Astrocyte (in vitro differentiated cells and primary cell): ENCODE results near the gene LRP1B. TPM values are rescaled to one million over a fixed set of nuclear protein-coding genes. Genes with fewer than 3 reads are reported as not detected.

Experiments
- DNase-seq: peaks from one replicate; pipeline ENCODE4 v3.0.0-alpha.2; 2010; ENCODE audit warnings: low read depth
- FAIRE-seq: peaks from 2 replicates; lab custom pipeline; 2011; peaks lifted over from hg19 to GRCh38; lab: Jason Lieb, UNC
- H2AFZ ChIP-seq: 2 replicates; pipeline ENCODE4 v1.6.0; 2012; ENCODE audit warnings: low read depth, low read length, inconsistent platforms
- H3K27ac ChIP-seq: 2 replicates; pipeline ENCODE4 v1.5.1; 2011; ENCODE audit warnings: low read depth, low read length, inconsistent platforms
- H3K27me3 ChIP-seq: 2 replicates; pipeline ENCODE4 v1.6.0; 2011; ENCODE audit warnings: low read length, inconsistent platforms; ENCODE audit not compliant: insufficient read depth
- H3K36me3 ChIP-seq: 2 replicates; pipeline ENCODE4 v1.5.1; 2011; ENCODE audit warnings: low read length, inconsistent platforms; ENCODE audit not compliant: insufficient read depth
- H3K4me1 ChIP-seq: 2 replicates; pipeline ENCODE4 v1.5.1; 2011; ENCODE audit warnings: low read length, inconsistent platforms; ENCODE audit not compliant: insufficient read depth
- H3K4me2 ChIP-seq: 2 replicates; pipeline ENCODE4 v1.6.0; 2012; ENCODE audit warnings: low read length, inconsistent platforms
- H3K4me3 ChIP-seq: 2 replicates; pipeline ENCODE4 v1.5.1; 2011; ENCODE audit warnings: low read depth, mild to moderate bottlenecking, low read length, inconsistent platforms; ENCODE audit not compliant: insufficient read depth
- H3K79me2 ChIP-seq: 2 replicates; pipeline ENCODE4 v1.6.0; 2012; ENCODE audit warnings: mild to moderate bottlenecking, low read length, inconsistent platforms; ENCODE audit not compliant: insufficient read depth
- H3K9ac ChIP-seq: 2 replicates; pipeline ENCODE4 v1.6.0; 2012; ENCODE audit warnings: mild to moderate bottlenecking, low read length, inconsistent platforms
- H3K9me3 ChIP-seq: 2 replicates; pipeline ENCODE4 v1.5.1; 2012; ENCODE audit warnings: low read depth, mild to moderate bottlenecking, low read length, inconsistent platforms; ENCODE audit not compliant: insufficient read depth
- H4K20me1 ChIP-seq: 2 replicates; pipeline ENCODE4 v1.6.0; 2012; ENCODE audit warnings: low read length, inconsistent platforms; ENCODE audit not compliant: insufficient read depth
- H3K27ac Mint-ChIP-seq: one replicate; pipeline ENCODE4 v1.8.0; 2021; ENCODE audit warnings: mild to moderate bottlenecking, mixed read lengths; ENCODE audit not compliant: unreplicated experiment
- H3K27me3 Mint-ChIP-seq: one replicate; pipeline ENCODE4 v1.8.0; 2021; ENCODE audit warnings: low read depth, mixed read lengths; ENCODE audit not compliant: unreplicated experiment
- H3K36me3 Mint-ChIP-seq: one replicate; pipeline ENCODE4 v1.8.0; 2021; ENCODE audit warnings: low read depth, mixed read lengths; ENCODE audit not compliant: unreplicated experiment
- H3K4me1 Mint-ChIP-seq: one replicate; pipeline ENCODE4 v1.8.0; 2021; ENCODE audit warnings: low read depth, mixed read lengths; ENCODE audit not compliant: unreplicated experiment
- H3K4me3 Mint-ChIP-seq: one replicate; pipeline ENCODE4 v1.8.0; 2021; ENCODE audit warnings: mild to moderate bottlenecking, moderate library complexity, mixed read lengths; ENCODE audit not compliant: unreplicated experiment
- H3K9me3 Mint-ChIP-seq: one replicate; pipeline ENCODE4 v1.8.0; 2021; ENCODE audit warnings: mild to moderate bottlenecking, mixed read lengths; ENCODE audit not compliant: unreplicated experiment
- CTCF ChIP-seq: IDR thresholded peaks from 2 replicates; pipeline ENCODE4 v1.5.1; 2011; ENCODE audit warnings: low read depth, mild to moderate bottlenecking, inconsistent platforms, low read length, moderate library complexity; ENCODE audit not compliant: insufficient read depth
- EZH2 ChIP-seq: IDR thresholded peaks from 2 replicates; pipeline ENCODE4 v1.6.1; 2012; ENCODE audit warnings: mild to moderate bottlenecking, low read length, inconsistent platforms; ENCODE audit not compliant: insufficient read depth
- total RNA-seq: library from RNA; stranded (reverse); gene quantifications from 2 replicates; pipeline ENCODE4 v1.2.1, GENCODE V29; 2021

LRP1B gene
- total RNA-seq, 1 donor from 2014 or later, result 1.5 TPM

- no peak for DNase-seq
- Mint-ChIP-seq H3K4me1 (no peaks in the 10 kb centered on the region), H3K4me3 (no peak overlapping the region), H3K9me3 (no peaks in the 10 kb centered on the region), H3K36me3 (no peaks in the 10 kb centered on the region), H3K27me3 (no peaks in the 10 kb centered on the region), H3K27ac (no peak overlapping the region)
- Histone ChIP-seq H3K4me1 (no peaks in the 10 kb centered on the region), H3K9me3 (no peaks in the 10 kb centered on the region), H4K20me1 (no peaks in the 10 kb centered on the region), H3K27me3 (no peaks in the 10 kb centered on the region), H3K4me3 (no peak overlapping the region), H3K27ac (no peak overlapping the region), H2AFZ (no peak overlapping the region), H3K4me2 (no peak overlapping the region), H3K79me2 (no peaks in the 10 kb centered on the region), H3K9ac (no peak overlapping the region), H3K36me3 (no peaks in the 10 kb centered on the region)
- FAIRE-seq, result no peak
- no peak for TF ChIP-seq EZH2
- TF ChIP-seq CTCF, result no peak
Measured at GRCh38 chr2:141711627-141712026, 419.2 kb downstream of the LRP1B start.

- Histone ChIP-seq H3K4me1 (no peaks in the 10 kb centered on the region), H3K9ac (no peak overlapping the region), H3K4me3 (no peak overlapping the region), H3K27me3 (no peaks in the 10 kb centered on the region), H3K9me3 (no peaks in the 10 kb centered on the region), H3K4me2 (no peak overlapping the region), H3K79me2 (no peaks in the 10 kb centered on the region), H3K36me3 (no peaks in the 10 kb centered on the region), H4K20me1 (no peaks in the 10 kb centered on the region), H3K27ac (no peak overlapping the region), H2AFZ (no peak overlapping the region)
- Mint-ChIP-seq H3K9me3 (no peaks in the 10 kb centered on the region), H3K4me3 (no peak overlapping the region), H3K36me3 (no peaks in the 10 kb centered on the region), H3K27me3 (no peaks in the 10 kb centered on the region), H3K27ac (no peak overlapping the region), H3K4me1 (no peaks in the 10 kb centered on the region)
- DNase-seq (no peak), FAIRE-seq (no peak)
- TF ChIP-seq EZH2, result no peak
- TF ChIP-seq CTCF, result no peak
Measured at GRCh38 chr2:141710589-141711239, 420.1 kb downstream of the LRP1B start.

GRCh38 chr2:141709756-141710155 lies 421.1 kb downstream of the LRP1B start:
- no peak overlapping the region for H3K4me2 ChIP-seq
- FAIRE-seq (no peak), DNase-seq (no peak)
- Mint-ChIP-seq H3K36me3 (no peaks in the 10 kb centered on the region), H3K4me1 (no peaks in the 10 kb centered on the region), H3K27ac (no peak overlapping the region), H3K27me3 (no peaks in the 10 kb centered on the region), H3K4me3 (no peak overlapping the region), H3K9me3 (no peaks in the 10 kb centered on the region)
- H3K9ac ChIP-seq, result no peak overlapping the region
- H3K36me3 ChIP-seq, result no peaks in the 10 kb centered on the region
- H2AFZ ChIP-seq, result no peak overlapping the region
- no peak overlapping the region for H3K27ac ChIP-seq
- H3K4me1 ChIP-seq, result no peaks in the 10 kb centered on the region
- no peaks in the 10 kb centered on the region for H3K27me3 ChIP-seq
- H4K20me1 ChIP-seq, result no peaks in the 10 kb centered on the region
- no peaks in the 10 kb centered on the region for H3K9me3 ChIP-seq
- H3K4me3 ChIP-seq, result no peak overlapping the region
- TF ChIP-seq CTCF (no peak), EZH2 (no peak)
- no peaks in the 10 kb centered on the region for H3K79me2 ChIP-seq
